ENCODE measurements around the gene TRHDE. TPM values are rescaled to one million over a fixed set of nuclear protein-coding genes. Genes with fewer than 3 reads are reported as not detected.

TRHDE gene
- total and polyA plus RNA-seq, 4 donors: 0.19 to 7.5 (median 3.5) TPM

- Histone ChIP-seq H3K4me3 (no peak overlapping the region), H3K9me3 (ENCODE audit: control insufficient read depth in 4 of 4, insufficient read depth in 3 of 4, low read length in 3 of 4) (peaks cover 0 to 3% (median 0%) of the 10 kb centered on the region in 4 donors), H3K27ac (ENCODE audit: low read depth in 1 of 2, low read length in 1 of 2) (no peak overlapping the region), H3K27me3 (ENCODE audit: control insufficient read depth in 3 of 3, insufficient read depth in 3 of 3, low read length in 2 of 3) (no peaks in the 10 kb centered on the region), H3K9ac (ENCODE audit: insufficient read depth in 1 of 2, low read length in 2 of 2) (no peak overlapping the region), H3K4me1 (ENCODE audit: control insufficient read depth in 5 of 5, insufficient read depth in 5 of 5, low read length in 5 of 5) (no peaks in the 10 kb centered on the region), H3K36me3 (ENCODE audit: control insufficient read depth in 4 of 4, insufficient read depth in 4 of 4, low read length in 4 of 4) (no peaks in the 10 kb centered on the region)
- ATAC-seq (ENCODE audit: insufficient read depth, low FRiP score): no peak
- TF ChIP-seq CTCF (IDR thresholded peaks at IDR 0.05; ENCODE audit: control extremely low read depth, extremely low read depth): no peak
- WGBS, 2 donors: 72 to 85% methylated on average over 2 of the region's 2 CpGs
- DNase-seq: no peak
These were observed 444.1 kb downstream of the TRHDE start for GRCh38 chr12:72716221-72716620.

- Histone ChIP-seq H3K36me3 (ENCODE audit: control insufficient read depth in 4 of 4, insufficient read depth in 4 of 4, low read length in 4 of 4) (no peaks in the 10 kb centered on the region), H3K9ac (ENCODE audit: insufficient read depth in 1 of 2, low read length in 2 of 2) (no peak overlapping the region), H3K27ac (ENCODE audit: low read depth in 1 of 2, low read length in 1 of 2) (no peak overlapping the region), H3K4me1 (ENCODE audit: control insufficient read depth in 5 of 5, insufficient read depth in 5 of 5, low read length in 5 of 5) (no peaks in the 10 kb centered on the region), H3K4me3 (no peak overlapping the region), H3K9me3 (ENCODE audit: control insufficient read depth in 4 of 4, insufficient read depth in 3 of 4, low read length in 3 of 4) (peaks cover 0 to 3% (median 0%) of the 10 kb centered on the region in 4 donors), H3K27me3 (ENCODE audit: control insufficient read depth in 3 of 3, insufficient read depth in 3 of 3, low read length in 2 of 3) (no peaks in the 10 kb centered on the region)
- WGBS, 2 donors: 56 to 70% methylated on average over 1 of the region's 1 CpG
- DNase-seq: no peak
- TF ChIP-seq CTCF (IDR thresholded peaks at IDR 0.05; ENCODE audit: control extremely low read depth, extremely low read depth): no peak
- ATAC-seq (ENCODE audit: insufficient read depth, low FRiP score): no peak
These were observed 444.9 kb downstream of the TRHDE start for GRCh38 chr12:72717036-72717435.
